ENCODE results near the gene SUN2. TPM values are rescaled to one million over a fixed set of nuclear protein-coding genes. Genes with fewer than 3 reads are reported as not detected.
A peak's percentile ranks its signal among the peaks of the same experiment; 100 is the strongest.

Gene SUN2
- total RNA-seq, 1 donor from 2014 or later, result 70.5 TPM

- Mint-ChIP-seq H3K36me3 (peaks cover 18% of the 10 kb centered on the region), H3K9me3 (no peaks in the 10 kb centered on the region), H3K27me3 (no peaks in the 10 kb centered on the region), H3K27ac (no peak overlapping the region), H3K4me3 (no peak overlapping the region), H3K4me1 (ENCODE audit: unreplicated experiment) (no peaks in the 10 kb centered on the region)
- no peak for TF ChIP-seq CTCF (conservative IDR thresholded peaks at IDR 0.05)
- DNase-seq (ENCODE audit: extremely low spot score, unreplicated experiment), result no peak
Observed at GRCh38 chr22:38724176-38724575, 31.6 kb downstream of the SUN2 start.

GRCh38 chr22:38721551-38721950 is 34.2 kb downstream of the SUN2 start:
- peaks cover 27% of the 10 kb centered on the region for H3K36me3 Mint-ChIP-seq
- no peak overlapping the region for H3K4me3 Mint-ChIP-seq
- no peak for TF ChIP-seq CTCF (conservative IDR thresholded peaks at IDR 0.05)
- H3K9me3 Mint-ChIP-seq, result no peaks in the 10 kb centered on the region
- no peaks in the 10 kb centered on the region for H3K27me3 Mint-ChIP-seq
- no peaks in the 10 kb centered on the region for H3K4me1 Mint-ChIP-seq (ENCODE audit: unreplicated experiment)
- H3K27ac Mint-ChIP-seq, result no peak overlapping the region
- DNase-seq (ENCODE audit: extremely low spot score, unreplicated experiment), result no peak

GRCh38 chr22:38720350-38720749 is 35.4 kb downstream of the SUN2 start:
- TF ChIP-seq CTCF (conservative IDR thresholded peaks at IDR 0.05), result no peak
- H3K27ac Mint-ChIP-seq, result no peak overlapping the region
- no peak for DNase-seq (ENCODE audit: extremely low spot score, unreplicated experiment)
- H3K27me3 Mint-ChIP-seq, result no peaks in the 10 kb centered on the region
- H3K9me3 Mint-ChIP-seq, result no peaks in the 10 kb centered on the region
- no peak overlapping the region for H3K4me3 Mint-ChIP-seq
- H3K4me1 Mint-ChIP-seq (ENCODE audit: unreplicated experiment), result peaks cover under 1% of the 10 kb centered on the region
- H3K36me3 Mint-ChIP-seq, result peaks cover 28% of the 10 kb centered on the region

- Mint-ChIP-seq H3K36me3 (peaks cover 20% of the 10 kb centered on the region), H3K4me3 (no peak overlapping the region), H3K27me3 (no peaks in the 10 kb centered on the region), H3K27ac (no peak overlapping the region), H3K9me3 (no peaks in the 10 kb centered on the region), H3K4me1 (ENCODE audit: unreplicated experiment) (peaks cover 12% of the 10 kb centered on the region)
- no peak for DNase-seq (ENCODE audit: extremely low spot score, unreplicated experiment)
- TF ChIP-seq CTCF (conservative IDR thresholded peaks at IDR 0.05), result no peak
Observed at GRCh38 chr22:38719196-38719595, 36.6 kb downstream of the SUN2 start.

- peaks cover 18% of the 10 kb centered on the region for H3K4me1 Mint-ChIP-seq (ENCODE audit: unreplicated experiment)
- H3K4me3 Mint-ChIP-seq, result no peak overlapping the region
- H3K27ac Mint-ChIP-seq, result peak overlapping the region; percentile 34
- H3K36me3 Mint-ChIP-seq, result peaks cover 23% of the 10 kb centered on the region
- no peak for DNase-seq (ENCODE audit: extremely low spot score, unreplicated experiment)
- H3K27me3 Mint-ChIP-seq, result no peaks in the 10 kb centered on the region
- H3K9me3 Mint-ChIP-seq, result no peaks in the 10 kb centered on the region
- TF ChIP-seq CTCF (conservative IDR thresholded peaks at IDR 0.05), result peak; percentile 69
Observed at GRCh38 chr22:38718414-38718813, 37.4 kb downstream of the SUN2 start.

GRCh38 chr22:38717244-38717643 is 38.6 kb downstream of the SUN2 start:
- H3K9me3 Mint-ChIP-seq, result no peaks in the 10 kb centered on the region
- no peak for TF ChIP-seq CTCF (conservative IDR thresholded peaks at IDR 0.05)
- H3K27ac Mint-ChIP-seq, result no peak overlapping the region
- H3K4me3 Mint-ChIP-seq, result no peak overlapping the region
- H3K27me3 Mint-ChIP-seq, result no peaks in the 10 kb centered on the region
- H3K36me3 Mint-ChIP-seq, result peaks cover 19% of the 10 kb centered on the region
- no peak for DNase-seq (ENCODE audit: extremely low spot score, unreplicated experiment)
- H3K4me1 Mint-ChIP-seq (ENCODE audit: unreplicated experiment), result peaks cover 30% of the 10 kb centered on the region
